Colonic mucosa (tissue), 4 donors: ENCODE data around the gene DHX9. TPM values are rescaled to one million over a fixed set of nuclear protein-coding genes. Genes with fewer than 3 reads are reported as not detected.

Experiments used
- DNase-seq: peaks from one replicate; pipeline ENCODE4 v3.0.0-alpha.2; 2020
- H3K27ac ChIP-seq: fragments of 200-600 bp; one replicate; pipeline ENCODE4 v1.8.0; 2021
- H3K27me3 ChIP-seq: fragments of 200-600 bp; one replicate; pipeline ENCODE4 v1.8.0; 2021
- H3K36me3 ChIP-seq: fragments of 200-600 bp; one replicate; pipeline ENCODE4 v1.8.0; 2021
- H3K4me1 ChIP-seq: fragments of 200-600 bp; one replicate; pipeline ENCODE4 v1.8.0; 2021; ENCODE audit warnings: mild to moderate bottlenecking
- H3K4me3 ChIP-seq: fragments of 200-600 bp; one replicate; pipeline ENCODE4 v1.8.0; 2021
- H3K9ac ChIP-seq, 2 donors: one replicate each; pipeline ENCODE4 v1.7.0; 2013; ENCODE audit warnings: control low read depth in 2 of 2, low read depth in 2 of 2, low read length in 2 of 2
- H3K9me3 ChIP-seq: fragments of 200-600 bp; one replicate; pipeline ENCODE4 v1.8.0; 2021
- intact Hi-C: fragments of 100-400 bp; cut with DNase I; formaldehyde crosslinking; loops from one replicate; pipeline ENCODE4 v1.14.1; 2022
- total RNA-seq, 2 donors: library from RNA; stranded (reverse); fragmentation: NEBNext Ultra II Directional in 1 of 2; extraction: Animal tissue kit (Norgen Biotek cat#: 25700) in 1 of 2; gene quantifications; one replicate each; pipeline ENCODE4 v1.2.1, GENCODE V29; 2021
- TF ChIP-seq, protein P1 (sequence below): fragments of 200-600 bp; IDR thresholded peaks from one replicate; pipeline ENCODE4 v1.8.0; 2022; ENCODE audit warnings: antibody characterized with exemption, mild to moderate bottlenecking
- donor health status: healthy.
- donor health status: DM: no; HTN: no; CAD: no.
- donor health status: DM: no; HTN: no; CAD: no.

DHX9 gene
- total RNA-seq, 2 donors from 2014 or later: 99.2 to 164 TPM

GRCh38 chr1:182842265-182842664 lies 3.1 kb downstream of the DHX9 start:
- intact Hi-C loops: no loop called here
- Histone ChIP-seq H3K9ac (no peak overlapping the region), H3K4me3 (no peak overlapping the region), H3K27ac (no peak overlapping the region), H3K36me3 (peaks cover 12% of the 10 kb centered on the region), H3K9me3 (no peaks in the 10 kb centered on the region), H3K27me3 (no peaks in the 10 kb centered on the region), H3K4me1 (no peaks in the 10 kb centered on the region)
- TF ChIP-seq, protein P1, sequence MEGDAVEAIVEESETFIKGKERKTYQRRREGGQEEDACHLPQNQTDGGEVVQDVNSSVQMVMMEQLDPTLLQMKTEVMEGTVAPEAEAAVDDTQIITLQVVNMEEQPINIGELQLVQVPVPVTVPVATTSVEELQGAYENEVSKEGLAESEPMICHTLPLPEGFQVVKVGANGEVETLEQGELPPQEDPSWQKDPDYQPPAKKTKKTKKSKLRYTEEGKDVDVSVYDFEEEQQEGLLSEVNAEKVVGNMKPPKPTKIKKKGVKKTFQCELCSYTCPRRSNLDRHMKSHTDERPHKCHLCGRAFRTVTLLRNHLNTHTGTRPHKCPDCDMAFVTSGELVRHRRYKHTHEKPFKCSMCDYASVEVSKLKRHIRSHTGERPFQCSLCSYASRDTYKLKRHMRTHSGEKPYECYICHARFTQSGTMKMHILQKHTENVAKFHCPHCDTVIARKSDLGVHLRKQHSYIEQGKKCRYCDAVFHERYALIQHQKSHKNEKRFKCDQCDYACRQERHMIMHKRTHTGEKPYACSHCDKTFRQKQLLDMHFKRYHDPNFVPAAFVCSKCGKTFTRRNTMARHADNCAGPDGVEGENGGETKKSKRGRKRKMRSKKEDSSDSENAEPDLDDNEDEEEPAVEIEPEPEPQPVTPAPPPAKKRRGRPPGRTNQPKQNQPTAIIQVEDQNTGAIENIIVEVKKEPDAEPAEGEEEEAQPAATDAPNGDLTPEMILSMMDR: no peak
- DNase-seq: no peak

GRCh38 chr1:182845379-182845778 lies 6.2 kb downstream of the DHX9 start:
- Histone ChIP-seq H3K4me3 (no peak overlapping the region), H3K9ac (no peak overlapping the region), H3K27me3 (no peaks in the 10 kb centered on the region), H3K36me3 (peaks cover 26% of the 10 kb centered on the region), H3K9me3 (no peaks in the 10 kb centered on the region), H3K4me1 (no peaks in the 10 kb centered on the region), H3K27ac (no peak overlapping the region)
- TF ChIP-seq, protein P1: no peak
- no peak for DNase-seq
- intact Hi-C loops: no loop called here

- Histone ChIP-seq H3K4me3 (no peak overlapping the region), H3K27me3 (no peaks in the 10 kb centered on the region), H3K36me3 (peaks cover 26% of the 10 kb centered on the region), H3K9me3 (no peaks in the 10 kb centered on the region), H3K27ac (no peak overlapping the region), H3K9ac (no peak overlapping the region), H3K4me1 (no peaks in the 10 kb centered on the region)
- intact Hi-C loops: no loop called here
- DNase-seq: no peak
- TF ChIP-seq, protein P1: no peak
Observed at GRCh38 chr1:182845894-182846293, 6.7 kb downstream of the DHX9 start.

DNA sequence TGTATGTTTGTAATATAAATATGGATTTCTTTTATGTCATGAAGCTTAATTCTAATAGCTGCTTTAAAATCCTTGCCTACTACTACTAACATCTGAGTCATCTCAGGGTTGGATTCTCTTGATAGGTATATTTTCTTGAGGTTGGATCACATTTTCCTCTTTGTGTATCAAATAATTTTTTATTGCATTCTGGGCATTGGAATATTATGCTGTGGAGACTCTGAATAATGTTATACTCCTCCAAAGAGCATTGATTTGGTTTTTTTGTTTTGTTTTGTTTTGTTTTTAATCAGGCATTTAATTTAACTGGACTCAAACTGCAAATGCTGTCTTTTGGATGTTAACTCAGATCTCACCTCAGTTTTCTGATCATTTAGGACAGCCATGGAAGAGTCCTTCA lies 8.0 kb downstream of the DHX9 start:
- Histone ChIP-seq H3K36me3 (peaks cover 26% of the 10 kb centered on the region), H3K27me3 (no peaks in the 10 kb centered on the region), H3K27ac (no peak overlapping the region), H3K4me1 (no peaks in the 10 kb centered on the region), H3K9ac (no peak overlapping the region), H3K4me3 (no peak overlapping the region), H3K9me3 (no peaks in the 10 kb centered on the region)
- TF ChIP-seq, protein P1: no peak
- intact Hi-C loops: no loop called here
- DNase-seq: no peak

DNA sequence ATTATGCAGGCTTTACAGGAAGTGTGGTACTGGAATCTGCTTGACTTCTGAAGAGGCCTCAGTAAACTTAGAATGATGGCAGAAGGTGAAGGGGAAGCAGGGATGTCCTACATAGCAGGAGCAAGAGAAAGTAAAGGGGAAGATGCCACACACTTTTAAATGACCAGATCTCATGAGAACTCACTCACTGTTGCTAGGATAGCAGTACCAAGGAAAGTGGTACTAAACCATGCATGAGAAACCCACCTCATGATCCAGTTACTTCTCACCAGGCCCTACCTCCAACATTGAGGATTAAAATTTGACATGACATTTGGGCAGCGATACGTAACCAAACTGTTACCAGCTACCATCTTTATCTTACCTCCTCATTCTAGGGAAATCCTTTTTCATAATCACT lies 9.6 kb downstream of the DHX9 start:
- H3K4me1 ChIP-seq: no peaks in the 10 kb centered on the region
- peaks cover 32% of the 10 kb centered on the region for H3K36me3 ChIP-seq
- DNase-seq: no peak
- H3K9ac ChIP-seq: no peak overlapping the region
- H3K4me3 ChIP-seq: no peak overlapping the region
- H3K27ac ChIP-seq: no peak overlapping the region
- intact Hi-C loops: no loop called here
- H3K9me3 ChIP-seq: no peaks in the 10 kb centered on the region
- H3K27me3 ChIP-seq: no peaks in the 10 kb centered on the region
- TF ChIP-seq, protein P1: no peak

GRCh38 chr1:182850319-182850718 lies 11.2 kb downstream of the DHX9 start:
- H3K36me3 ChIP-seq: peaks cover 31% of the 10 kb centered on the region
- H3K27ac ChIP-seq: no peak overlapping the region
- TF ChIP-seq, protein P1: no peak
- intact Hi-C loops: no loop called here
- no peak for DNase-seq
- no peaks in the 10 kb centered on the region for H3K9me3 ChIP-seq
- H3K9ac ChIP-seq: no peak overlapping the region
- H3K27me3 ChIP-seq: no peaks in the 10 kb centered on the region
- H3K4me1 ChIP-seq: no peaks in the 10 kb centered on the region
- H3K4me3 ChIP-seq: no peak overlapping the region
